Fibroblast of the aortic adventitia (primary cell): ENCODE measurements around the gene P2RY10. TPM values are rescaled to one million over a fixed set of nuclear protein-coding genes. Genes with fewer than 3 reads are reported as not detected.
"Not testable (repeated sequence)": the region's sequence is repeated elsewhere in the genome, so short reads cannot be mapped to it uniquely, and the experiment has no call there.

Experiments
- DNase-seq: peaks from one replicate; pipeline ENCODE4 v3.0.0-alpha.2; 2010; ENCODE audit warnings: low read depth
- H3K4me3 ChIP-seq: 2 replicates; pipeline ENCODE4 v1.5.1; 2011; ENCODE audit warnings: low read depth, mild to moderate bottlenecking, control low read depth, low read length, moderate library complexity
- CTCF ChIP-seq: IDR thresholded peaks from 2 replicates; pipeline ENCODE4 v1.5.1; 2011; ENCODE audit warnings: mild to moderate bottlenecking, low read length, control low read depth, inconsistent platforms; ENCODE audit not compliant: insufficient read depth
- total RNA-seq: library from RNA; depleted of rRNA; stranded (reverse); fragments of >200 nt; gene quantifications from 2 replicates; pipeline ENCODE4 v1.2.3, GENCODE V29; 2012; ENCODE audit warnings: low replicate concordance

Gene P2RY10
- total RNA-seq, 1 donor = not detected

DNA sequence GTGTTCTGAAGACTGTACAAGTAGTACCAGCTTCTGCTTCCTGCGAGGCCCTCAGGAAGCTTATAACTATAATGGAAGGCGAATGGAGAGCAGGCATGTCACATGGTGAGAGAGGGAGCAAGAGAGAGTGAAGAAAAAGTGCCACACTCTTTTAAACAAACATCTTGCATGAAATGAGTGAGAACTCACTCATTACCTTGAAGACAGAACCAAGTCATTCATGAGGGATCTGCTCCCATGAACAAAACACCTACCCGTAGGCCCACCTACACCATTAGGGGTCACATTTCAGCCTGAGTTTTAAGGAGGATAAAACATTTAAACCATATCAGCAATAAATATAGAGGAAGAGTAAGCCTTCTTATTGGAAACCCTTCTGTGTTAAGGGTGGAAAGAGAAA is 19.4 kb downstream of the P2RY10 start:
- no peak overlapping the region for H3K4me3 ChIP-seq
- no peak for DNase-seq
- no peak for TF ChIP-seq CTCF

DNA sequence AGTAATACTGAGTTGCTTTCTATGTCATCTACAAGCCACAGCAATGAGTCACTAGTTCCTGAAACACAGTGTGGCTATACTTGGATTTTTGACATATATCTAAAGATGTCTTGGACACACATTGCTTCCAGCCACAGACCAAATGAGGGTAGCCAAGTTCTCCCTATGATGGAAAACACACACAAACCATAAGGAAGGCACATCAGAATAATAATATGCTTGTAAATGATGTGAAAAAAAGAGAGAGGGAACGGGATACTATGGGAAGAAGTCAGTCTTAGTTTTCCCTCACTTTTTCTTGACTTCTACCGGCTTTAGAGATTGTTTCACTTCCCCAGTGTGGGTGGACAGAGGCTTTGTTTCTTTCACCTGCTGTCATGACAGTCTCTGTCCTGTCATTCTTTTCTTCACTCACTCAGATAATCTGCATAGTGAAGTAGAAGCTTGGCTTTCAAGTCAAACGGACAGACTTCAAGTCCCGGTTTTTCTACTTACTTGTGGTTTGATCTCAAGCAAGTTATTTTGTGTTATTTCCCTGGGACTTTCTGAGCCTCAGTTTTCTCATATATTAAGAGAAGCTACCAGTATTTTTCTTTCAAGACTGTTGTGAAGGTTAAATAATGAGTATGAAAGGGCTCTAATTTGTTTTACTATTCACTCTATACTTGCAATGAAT is 34.7 kb downstream of the P2RY10 start:
- DNase-seq = no peak
- no peak overlapping the region for H3K4me3 ChIP-seq
- no peak for TF ChIP-seq CTCF

DNA sequence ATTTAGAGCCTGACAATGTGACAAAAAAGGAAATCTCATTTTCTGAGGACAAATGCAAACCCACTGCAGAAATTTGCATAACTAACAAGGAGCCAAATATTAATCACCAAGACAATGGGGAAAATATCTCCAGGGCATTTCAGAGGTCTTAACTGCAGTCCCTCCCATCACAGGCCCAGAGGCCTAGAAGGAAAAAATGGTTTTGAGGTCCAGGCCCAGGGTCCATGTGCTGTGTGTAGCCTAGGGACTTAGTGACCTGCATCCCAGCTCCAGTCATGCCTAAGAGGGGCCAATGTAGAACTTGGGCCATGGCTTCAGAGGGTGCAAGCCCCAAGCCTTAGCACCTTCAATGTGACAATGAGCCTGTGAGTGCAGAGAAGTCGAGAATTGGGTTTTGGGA is 44.2 kb downstream of the P2RY10 start:
- no peak overlapping the region for H3K4me3 ChIP-seq
- TF ChIP-seq CTCF = no peak
- no peak for DNase-seq

DNA sequence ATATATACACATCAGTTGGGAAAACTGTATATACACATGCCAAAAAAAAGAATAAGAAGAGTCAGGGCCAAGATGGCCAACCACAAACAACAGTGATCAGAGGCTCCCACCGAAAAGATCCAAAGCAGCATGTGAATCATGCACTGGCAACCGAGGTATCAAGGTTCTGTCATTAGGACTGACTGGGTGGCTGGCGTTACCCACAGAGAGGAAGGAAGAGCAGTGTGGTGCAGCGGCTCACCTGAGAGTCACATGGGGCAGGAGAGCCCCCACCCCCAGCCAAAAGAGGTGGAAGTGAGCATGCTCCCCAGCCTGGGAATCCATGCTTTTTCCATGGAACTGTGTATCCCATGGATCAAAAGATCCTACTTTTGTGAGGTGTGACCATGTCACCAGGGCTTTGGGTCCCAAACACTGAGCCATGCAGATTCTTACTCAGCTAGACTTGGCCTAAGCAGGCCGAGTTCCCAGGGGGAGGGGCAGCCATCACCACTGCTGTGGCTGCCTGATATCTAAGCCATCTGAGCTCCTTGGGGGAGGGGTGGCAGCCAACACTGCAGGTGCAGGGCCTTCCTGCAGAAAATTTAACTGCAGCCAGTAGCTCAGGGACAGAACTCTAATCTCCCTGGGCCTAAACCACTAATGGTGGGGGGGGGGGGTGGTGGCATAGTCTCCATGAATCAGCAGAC is 52.8 kb downstream of the P2RY10 start:
- no peak overlapping the region for H3K4me3 ChIP-seq
- TF ChIP-seq CTCF = no peak
- DNase-seq = no peak

DNA sequence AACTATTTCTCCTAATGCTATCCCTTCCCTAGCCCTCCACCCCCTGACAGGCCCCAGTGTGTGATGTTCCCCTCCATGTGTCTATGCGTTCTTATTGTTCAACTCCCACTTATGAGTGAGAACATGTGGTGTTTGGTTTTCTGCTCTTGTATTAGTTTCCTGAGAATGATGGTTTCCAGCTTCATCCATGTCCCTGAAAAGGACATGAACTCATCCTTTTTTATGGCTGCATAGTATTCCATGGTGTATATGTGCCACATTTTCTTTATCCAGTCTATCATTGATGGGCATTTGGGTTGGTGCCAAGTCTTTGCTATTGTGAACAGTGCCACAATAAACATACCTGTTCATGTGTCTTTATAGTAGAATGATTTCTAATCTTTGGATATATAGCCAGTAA is 62.3 kb downstream of the P2RY10 start:
- not testable (repeated sequence) for DNase-seq, H3K4me3 ChIP-seq

Other genes starting within 250 kb of the P2RY10 start
- 1.3 and 1.7 TPM in 2 replicates for gene LPAR4, start 197.7 kb upstream of the P2RY10 start, total RNA-seq
- not detected in 2 replicates for gene GPR174, start 199.3 kb downstream of the P2RY10 start, total RNA-seq